Naive thymus-derived CD4-positive, alpha-beta T cell (primary cell): ENCODE results near the gene BBLN. TPM values are rescaled to one million over a fixed set of nuclear protein-coding genes. Genes with fewer than 3 reads are reported as not detected.
A peak's percentile ranks its signal among the peaks of the same experiment; 100 is the strongest.

Experiments
- ATAC-seq: fragments of 150-1000 bp; cut with Tn5 transposase; 2 replicates; pipeline ENCODE4 v1.10.0; 2021; ENCODE audit warnings: mild to moderate bottlenecking, moderate library complexity
- CTCF ChIA-PET: fragments of 350-600 bp; sonication (Branson Sonifier 250); formaldehyde crosslinking; loops from one replicate; lab custom pipeline; 2021; ENCODE audit warnings: antibody characterized with exemption; lab: Charles Lee
- POLR2A ChIA-PET: fragments of 350-600 bp; sonication (Branson Sonifier 250); formaldehyde crosslinking; loops from one replicate; lab custom pipeline; 2021; ENCODE audit warnings: antibody characterized with exemption, inconsistent platforms; lab: Charles Lee
- DNase-seq, 9 donors: peaks; one replicate each; pipeline versions ENCODE4 v3.0.0 to v3.0.0-alpha.2; 2020 to 2022; ENCODE audit warnings: mixed read lengths in 1 of 9
- H3K27ac ChIP-seq: one replicate; pipeline ENCODE4 v1.7.0; 2013; ENCODE audit warnings: mild to moderate bottlenecking, low read depth, low read length, moderate library complexity
- H3K27me3 ChIP-seq, 2 donors: one replicate each; pipeline ENCODE4 v1.7.0; 2013; ENCODE audit warnings: low read length in 2 of 2, mild to moderate bottlenecking in 2 of 2, moderate library complexity in 2 of 2; ENCODE audit not compliant: control insufficient read depth in 2 of 2, insufficient read depth in 2 of 2
- H3K36me3 ChIP-seq, 3 experiments: 1 replicate in 2 of 3; 2 replicates in 1 of 3; pipeline ENCODE4 v1.7.0; 2013; ENCODE audit warnings: low read length in 3 of 3, mild to moderate bottlenecking in 3 of 3, moderate library complexity in 1 of 3; ENCODE audit not compliant: insufficient read depth in 3 of 3, control insufficient read depth in 2 of 3
- H3K4me1 ChIP-seq, 2 donors: one replicate each; pipeline ENCODE4 v1.7.0; 2013; ENCODE audit warnings: low read length in 2 of 2, mild to moderate bottlenecking in 2 of 2, moderate library complexity in 1 of 2; ENCODE audit not compliant: control insufficient read depth in 2 of 2, insufficient read depth in 2 of 2
- H3K4me3 ChIP-seq: 2 replicates; pipeline ENCODE4 v1.7.0; 2013; ENCODE audit warnings: mild to moderate bottlenecking, low read length
- H3K9me3 ChIP-seq, 3 experiments: 1 replicate in 2 of 3; 2 replicates in 1 of 3; pipeline ENCODE4 v1.7.0; 2013; ENCODE audit warnings: low read length in 3 of 3; ENCODE audit not compliant: control insufficient read depth in 2 of 3
- H3K27ac Mint-ChIP-seq, 9 donors: one replicate each; pipeline ENCODE4 v1.8.0; 2020 to 2022; ENCODE audit warnings: mixed read lengths in 9 of 9, mild to moderate bottlenecking in 8 of 9, moderate library complexity in 5 of 9, inconsistent platforms in 2 of 9
- H3K27me3 Mint-ChIP-seq, 5 donors: one replicate each; pipeline ENCODE4 v1.8.0; 2021 to 2022; ENCODE audit warnings: mixed read lengths in 5 of 5, mild to moderate bottlenecking in 1 of 5
- H3K36me3 Mint-ChIP-seq, 5 donors: one replicate each; pipeline ENCODE4 v1.8.0; 2020 to 2022; ENCODE audit warnings: mixed read lengths in 5 of 5, mild to moderate bottlenecking in 3 of 5, inconsistent platforms in 1 of 5
- H3K4me1 Mint-ChIP-seq, 7 donors: one replicate each; pipeline ENCODE4 v1.8.0; 2020 to 2022; ENCODE audit warnings: mixed read lengths in 7 of 7, mild to moderate bottlenecking in 3 of 7, inconsistent platforms in 1 of 7
- H3K4me3 Mint-ChIP-seq, 10 donors: one replicate each; pipeline ENCODE4 v1.8.0; 2020 to 2022; ENCODE audit warnings: mild to moderate bottlenecking in 10 of 10, mixed read lengths in 10 of 10, moderate library complexity in 6 of 10, inconsistent platforms in 2 of 10
- H3K9me3 Mint-ChIP-seq, 11 donors: one replicate each; pipeline ENCODE4 v1.8.0; 2020 to 2022; ENCODE audit warnings: mixed read lengths in 11 of 11, mild to moderate bottlenecking in 4 of 11, inconsistent platforms in 1 of 11, moderate library complexity in 1 of 11
- intact Hi-C, 2 donors: fragments of 100-400 bp; cut with micrococcal nuclease; formaldehyde crosslinking; loops; one replicate each; pipeline ENCODE4 v1.15.1; 2023
- polyA plus RNA-seq, 2 donors: library from polyadenylated mRNA; unstranded; fragments of 300-500 nt; fragmentation: Illumina TruSeq; gene quantifications; one replicate each; pipeline ENCODE4 v1.2.3, GENCODE V29; 2021
- total RNA-seq, 6 experiments: library from RNA in 5 of 6; stranded (reverse) in 5 of 6; gene quantifications; 1 replicate in 5 of 6; 2 replicates in 1 of 6; pipeline ENCODE4 v1.2.3 and lab custom pipeline; 2021 to 2026

The BBLN gene
- total and polyA plus RNA-seq, 7 experiments from 2014 or later, result 42.7 to 102 (median 53.2) TPM

GRCh38 chr9:128122809-128123175 is 37.3 kb upstream of the BBLN start:
- intact Hi-C loops, result loop anchor here in 1 of 2 donors (10.0 kb wide), 1 partner anchor 348 kb away; the partner anchor contains the start of gene SH2D3C
- Histone ChIP-seq H3K27ac (no peak overlapping the region), H3K27me3 (no peaks in the 10 kb centered on the region), H3K4me3 (no peak overlapping the region), H3K4me1 (peaks cover 11 to 15% of the 10 kb centered on the region in 2 donors), H3K9me3 (no peaks in the 10 kb centered on the region), H3K36me3 (peaks cover 0 to 55% (median 0%) of the 10 kb centered on the region in 3 experiments)
- DNase-seq (no peak), ATAC-seq (no peak)
- H3K27ac Mint-ChIP-seq, result no peak overlapping the region
- CTCF ChIA-PET, result interaction anchor here (1.2 kb wide), 1 partner anchor 14 kb away, joined by 5 read pairs; no protein-coding TSS in a partner anchor
- H3K36me3 Mint-ChIP-seq, result peaks cover 0 to 4% (median 0%) of the 10 kb centered on the region in 5 donors
- POLR2A ChIA-PET, result interaction anchor here (0.6 kb wide), 1 partner anchor 272 kb away, joined by 3 read pairs; no protein-coding TSS in a partner anchor
- no peak overlapping the region for H3K4me3 Mint-ChIP-seq
- H3K9me3 Mint-ChIP-seq, result peaks cover 0 to under 1% (median 0%) of the 10 kb centered on the region in 11 donors
- peaks cover 15 to 30% (median 24%) of the 10 kb centered on the region in 7 donors for H3K4me1 Mint-ChIP-seq
- H3K27me3 Mint-ChIP-seq, result no peaks in the 10 kb centered on the region

- POLR2A ChIA-PET, result interaction anchor here (0.6 kb wide), 1 partner anchor 272 kb away, joined by 3 read pairs; no protein-coding TSS in a partner anchor
- intact Hi-C loops, result loop anchor here in 1 of 2 donors (10.0 kb wide), 1 partner anchor 349 kb away; the partner anchor contains the start of gene SH2D3C
- Mint-ChIP-seq H3K9me3 (peaks cover 0 to 2% (median 0%) of the 10 kb centered on the region in 11 donors), H3K4me3 (no peak overlapping the region), H3K27me3 (peaks cover 0 to 3% (median 0%) of the 10 kb centered on the region in 5 donors), H3K36me3 (peaks cover 0 to 4% (median 0%) of the 10 kb centered on the region in 5 donors), H3K4me1 (peaks cover 13 to 31% (median 23%) of the 10 kb centered on the region in 7 donors), H3K27ac (peak overlapping the region in 1 of 9 donors; percentile 48)
- CTCF ChIA-PET, result interaction anchor here (1.2 kb wide), 1 partner anchor 15 kb away, joined by 5 read pairs; no protein-coding TSS in a partner anchor
- Histone ChIP-seq H3K27me3 (no peaks in the 10 kb centered on the region), H3K4me1 (peaks cover 8 to 15% of the 10 kb centered on the region in 2 donors), H3K4me3 (no peak overlapping the region), H3K36me3 (peaks cover 0 to 59% (median 0%) of the 10 kb centered on the region in 3 experiments), H3K27ac (no peak overlapping the region), H3K9me3 (no peaks in the 10 kb centered on the region)
- DNase-seq (no peak), ATAC-seq (no peak)
These were observed 36.5 kb upstream of the BBLN start for GRCh38 chr9:128123451-128124080.

GRCh38 chr9:128124451-128124850 is 35.6 kb upstream of the BBLN start:
- intact Hi-C loops, result loop anchor here in 1 of 2 donors (10.0 kb wide), 1 partner anchor 350 kb away; the partner anchor contains the start of gene SH2D3C
- Histone ChIP-seq H3K9me3 (no peaks in the 10 kb centered on the region), H3K27me3 (no peaks in the 10 kb centered on the region), H3K4me1 (peaks cover 16 to 20% of the 10 kb centered on the region in 2 donors), H3K27ac (peak overlapping the region; percentile 11), H3K4me3 (no peak overlapping the region), H3K36me3 (peaks cover 0 to 59% (median 0%) of the 10 kb centered on the region in 3 experiments)
- POLR2A ChIA-PET, result interaction anchor here (1.2 kb wide), 1 partner anchor 37 kb away, joined by 5 read pairs; no protein-coding TSS in a partner anchor
- Mint-ChIP-seq H3K27ac (peak overlapping the region in 2 of 9 donors; percentile 17 to 55), H3K27me3 (peaks cover 0 to 3% (median 0%) of the 10 kb centered on the region in 5 donors), H3K4me3 (peak overlapping the region in 3 of 10 donors; percentile 79 to 82 (median 80)), H3K4me1 (peaks cover 21 to 37% (median 29%) of the 10 kb centered on the region in 7 donors), H3K36me3 (peaks cover 0 to 4% (median 0%) of the 10 kb centered on the region in 5 donors), H3K9me3 (peaks cover 0 to 4% (median 0%) of the 10 kb centered on the region in 11 donors)
- DNase-seq (no peak), ATAC-seq (no peak)
- CTCF ChIA-PET, result interaction anchor here (1.5 kb wide), 1 partner anchor 8 kb away, joined by 5 read pairs; no protein-coding TSS in a partner anchor

DNA sequence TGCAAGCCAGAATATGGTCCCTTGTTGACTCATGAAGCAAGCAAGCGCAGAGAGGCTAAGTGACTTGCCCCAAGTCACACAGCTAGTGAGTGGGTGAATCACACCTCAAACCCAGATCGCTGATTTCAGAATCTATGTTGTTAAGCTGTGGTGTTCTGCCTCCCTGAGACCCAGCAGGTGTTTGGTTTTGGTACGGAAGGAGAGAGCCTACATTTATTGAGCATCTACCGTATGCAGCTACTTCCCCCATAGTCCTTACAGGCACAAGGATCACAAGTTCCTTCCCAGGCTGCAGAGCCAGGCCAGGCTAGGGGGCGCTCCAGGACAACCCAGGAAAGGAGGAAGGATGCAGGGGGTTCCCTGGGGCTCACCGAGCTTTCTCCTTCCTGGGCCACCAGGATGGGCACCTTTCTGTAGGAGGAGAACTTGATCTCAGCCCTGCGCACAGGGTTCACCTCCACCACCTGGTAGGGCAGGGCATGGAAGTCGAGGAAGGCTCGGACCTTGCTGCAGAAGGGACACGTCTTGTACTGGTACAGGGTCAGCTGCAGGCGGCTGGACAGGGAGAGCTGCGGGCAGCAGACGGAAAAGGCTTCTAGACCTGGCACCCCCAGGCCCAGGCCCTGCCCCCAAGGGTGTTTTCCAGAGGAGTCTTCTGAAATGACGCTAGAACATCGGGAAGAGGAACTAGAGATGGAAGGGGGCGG is 35.0 kb upstream of the BBLN start:
- H3K36me3 Mint-ChIP-seq, result peaks cover 0 to 4% (median 0%) of the 10 kb centered on the region in 5 donors
- no peak overlapping the region for H3K4me3 ChIP-seq
- peak overlapping the region; percentile 11 for H3K27ac ChIP-seq
- no peaks in the 10 kb centered on the region for H3K9me3 ChIP-seq
- H3K4me1 Mint-ChIP-seq, result peaks cover 22 to 43% (median 30%) of the 10 kb centered on the region in 7 donors
- H3K27me3 ChIP-seq, result no peaks in the 10 kb centered on the region
- peaks cover 16 to 20% of the 10 kb centered on the region in 2 donors for H3K4me1 ChIP-seq
- peak in 1 of 9 donors; percentile 48 for DNase-seq
- no peak for ATAC-seq
- H3K9me3 Mint-ChIP-seq, result peaks cover 0 to 4% (median 0%) of the 10 kb centered on the region in 11 donors
- peak overlapping the region; percentile 27 to 95 (median 80) for H3K4me3 Mint-ChIP-seq
- peaks cover 0 to 59% (median 0%) of the 10 kb centered on the region in 3 experiments for H3K36me3 ChIP-seq
- ChIA-PET CTCF (interaction anchor here (0.5 to 1.5 kb wide), 4 partner anchors 9 to 1407 kb away, joined by 3 to 6 read pairs (median 4); partner anchors contain the start of gene PIP5KL1), POLR2A (interaction anchor here (1.2 kb wide), 1 partner anchor 36 kb away, joined by 5 read pairs; no protein-coding TSS in a partner anchor)
- intact Hi-C loops, result loop anchor here (5.0 to 10.0 kb wide), 3 partner anchors 188 to 1138 kb away; partner anchors contain the start of genes DPM2 (in 1 of the 2) and SH2D3C (in 1 of the 2)
- peak overlapping the region in 7 of 9 donors; percentile 10 to 85 (median 65) for H3K27ac Mint-ChIP-seq
- peaks cover 0 to 3% (median 0%) of the 10 kb centered on the region in 5 donors for H3K27me3 Mint-ChIP-seq

GRCh38 chr9:128125580-128126354 is 34.3 kb upstream of the BBLN start:
- intact Hi-C loops, result loop anchor here (2.0 to 10.0 kb wide), 4 partner anchors 57 to 1138 kb away; partner anchors contain the start of genes DPM2 (in 1 of the 2), SH2D3C (in 1 of the 2) and SLC25A25 (in 1 of the 2)
- peak overlapping the region; percentile 10 for H3K27ac ChIP-seq
- peaks cover 22 to 44% (median 32%) of the 10 kb centered on the region in 7 donors for H3K4me1 Mint-ChIP-seq
- POLR2A ChIA-PET, result interaction anchor here (1.0 to 1.4 kb wide), 2 partner anchors 65 to 170 kb away, joined by 3 read pairs; no protein-coding TSS in a partner anchor
- H3K4me3 ChIP-seq, result no peak overlapping the region
- H3K27ac Mint-ChIP-seq, result peak overlapping the region; percentile 8 to 89 (median 73)
- peak overlapping the region; percentile 75 to 95 (median 82) for H3K4me3 Mint-ChIP-seq
- H3K36me3 ChIP-seq, result peaks cover 0 to 52% (median 0%) of the 10 kb centered on the region in 3 experiments
- no peaks in the 10 kb centered on the region for H3K9me3 ChIP-seq
- CTCF ChIA-PET, result interaction anchor here (0.5 to 1.5 kb wide), 3 partner anchors 9 to 216 kb away, joined by 3 to 5 read pairs (median 4); partner anchors contain the start of gene PIP5KL1
- DNase-seq, result no peak
- H3K4me1 ChIP-seq, result peaks cover 16 to 20% of the 10 kb centered on the region in 2 donors
- no peaks in the 10 kb centered on the region for H3K27me3 ChIP-seq
- no peak for ATAC-seq
- peaks cover 0 to 4% (median 0%) of the 10 kb centered on the region in 5 donors for H3K36me3 Mint-ChIP-seq
- H3K9me3 Mint-ChIP-seq, result peaks cover 0 to 4% (median 0%) of the 10 kb centered on the region in 11 donors
- H3K27me3 Mint-ChIP-seq, result peaks cover 0 to 6% (median 0%) of the 10 kb centered on the region in 5 donors
